Vagina (tissue), 2 donors: ENCODE data around the gene NAP1L1.

Source experiments
- POLR2AphosphoS5 ChIP-seq, 2 donors: sonication (generic); formaldehyde crosslinking; IDR thresholded peaks; one replicate each; pipeline ENCODE4 v1.9.0; 2017; ENCODE audit warnings: antibody characterized with exemption in 2 of 2, mild to moderate bottlenecking in 2 of 2, low read depth in 1 of 2; ENCODE audit not compliant: insufficient read depth in 1 of 2
- TF ChIP-seq, protein P1 (sequence below), 3 experiments: fragments of 450-650 bp in 2 of 3; fragments of 200-600 bp in 1 of 3; sonication (generic) in 1 of 3; IDR thresholded peaks; one replicate each; pipeline ENCODE4 v1.5.1; 2017 to 2019; ENCODE audit warnings: antibody characterized with exemption in 3 of 3, mild to moderate bottlenecking in 2 of 3, moderate library complexity in 2 of 3

DNA sequence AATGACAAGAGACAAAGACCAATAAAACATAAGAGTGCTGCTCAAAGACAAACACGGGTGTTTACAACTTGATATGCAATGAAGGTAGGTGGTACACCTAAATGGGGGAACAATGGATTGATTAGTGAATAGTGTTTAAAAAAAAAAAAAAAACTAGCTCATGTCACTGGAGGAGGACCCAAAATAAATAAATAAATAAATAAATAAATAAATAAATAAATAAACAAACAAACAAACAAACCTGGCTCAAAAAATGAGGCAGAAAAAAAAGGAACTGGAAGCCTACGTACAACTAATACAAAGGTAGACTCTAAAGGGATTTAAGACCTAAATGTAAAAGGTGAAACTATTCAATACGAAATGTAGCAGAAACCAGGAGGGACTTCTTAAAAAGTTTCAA is 18.6 kb downstream of the NAP1L1 start:
- TF ChIP-seq, protein P1, sequence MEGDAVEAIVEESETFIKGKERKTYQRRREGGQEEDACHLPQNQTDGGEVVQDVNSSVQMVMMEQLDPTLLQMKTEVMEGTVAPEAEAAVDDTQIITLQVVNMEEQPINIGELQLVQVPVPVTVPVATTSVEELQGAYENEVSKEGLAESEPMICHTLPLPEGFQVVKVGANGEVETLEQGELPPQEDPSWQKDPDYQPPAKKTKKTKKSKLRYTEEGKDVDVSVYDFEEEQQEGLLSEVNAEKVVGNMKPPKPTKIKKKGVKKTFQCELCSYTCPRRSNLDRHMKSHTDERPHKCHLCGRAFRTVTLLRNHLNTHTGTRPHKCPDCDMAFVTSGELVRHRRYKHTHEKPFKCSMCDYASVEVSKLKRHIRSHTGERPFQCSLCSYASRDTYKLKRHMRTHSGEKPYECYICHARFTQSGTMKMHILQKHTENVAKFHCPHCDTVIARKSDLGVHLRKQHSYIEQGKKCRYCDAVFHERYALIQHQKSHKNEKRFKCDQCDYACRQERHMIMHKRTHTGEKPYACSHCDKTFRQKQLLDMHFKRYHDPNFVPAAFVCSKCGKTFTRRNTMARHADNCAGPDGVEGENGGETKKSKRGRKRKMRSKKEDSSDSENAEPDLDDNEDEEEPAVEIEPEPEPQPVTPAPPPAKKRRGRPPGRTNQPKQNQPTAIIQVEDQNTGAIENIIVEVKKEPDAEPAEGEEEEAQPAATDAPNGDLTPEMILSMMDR (IDR thresholded peaks at IDR 0.05) = no peak
- no peak for TF ChIP-seq POLR2AphosphoS5 (IDR thresholded peaks at IDR 0.05; ENCODE audit: insufficient read depth in 1 of 2, low read depth in 1 of 2)
